Measurements from ENCODE around the gene FRZB.

Gene FRZB

DNA sequence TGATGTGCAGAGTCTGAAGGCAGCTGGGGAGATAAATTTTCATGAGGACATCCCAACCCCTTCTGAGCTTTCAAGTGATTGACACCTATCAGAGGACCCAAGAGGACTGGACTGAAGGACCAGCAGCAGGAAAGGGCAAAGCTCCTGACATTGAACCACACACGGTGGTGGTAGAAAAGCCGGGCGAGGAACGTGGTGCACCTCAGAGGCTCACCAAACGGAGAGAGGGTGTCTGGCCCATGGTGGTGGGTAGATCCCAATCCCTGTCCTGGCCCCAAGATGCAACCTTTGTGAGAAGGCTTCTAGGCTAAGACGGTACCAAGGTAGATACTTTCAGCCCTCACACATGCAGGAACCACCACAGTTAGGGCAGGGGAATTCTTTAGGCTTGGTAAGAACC is 52.1 kb downstream of the FRZB start:
- no peak for ATAC-seq
- TF ChIP-seq ARNTL (CRISPR knock-in tag; IDR thresholded peaks at IDR 0.05; ENCODE audit: borderline replicate concordance, low read depth) (no peak), CSDC2 (CRISPR knock-in tag; IDR thresholded peaks at IDR 0.05) (no peak), BACH2 (CRISPR knock-in tag; IDR thresholded peaks at IDR 0.05; ENCODE audit: borderline replicate concordance) (no peak), PATZ1 (CRISPR knock-in tag; IDR thresholded peaks at IDR 0.05; ENCODE audit: borderline replicate concordance) (no peak), ZFP3 (CRISPR knock-in tag; IDR thresholded peaks at IDR 0.05) (no peak), TCF4 (CRISPR knock-in tag; IDR thresholded peaks at IDR 0.05; ENCODE audit: borderline replicate concordance) (no peak), ZNF70 (CRISPR knock-in tag; IDR thresholded peaks at IDR 0.05) (no peak), SNAI2 (CRISPR knock-in tag; IDR thresholded peaks at IDR 0.05) (no peak), GLIS3 (CRISPR knock-in tag; IDR thresholded peaks at IDR 0.05) (no peak), TOX (CRISPR knock-in tag; IDR thresholded peaks at IDR 0.05; ENCODE audit: borderline replicate concordance) (no peak), ISL1 (CRISPR knock-in tag; IDR thresholded peaks at IDR 0.05) (no peak)
- TF ChIP-seq, protein P1, sequence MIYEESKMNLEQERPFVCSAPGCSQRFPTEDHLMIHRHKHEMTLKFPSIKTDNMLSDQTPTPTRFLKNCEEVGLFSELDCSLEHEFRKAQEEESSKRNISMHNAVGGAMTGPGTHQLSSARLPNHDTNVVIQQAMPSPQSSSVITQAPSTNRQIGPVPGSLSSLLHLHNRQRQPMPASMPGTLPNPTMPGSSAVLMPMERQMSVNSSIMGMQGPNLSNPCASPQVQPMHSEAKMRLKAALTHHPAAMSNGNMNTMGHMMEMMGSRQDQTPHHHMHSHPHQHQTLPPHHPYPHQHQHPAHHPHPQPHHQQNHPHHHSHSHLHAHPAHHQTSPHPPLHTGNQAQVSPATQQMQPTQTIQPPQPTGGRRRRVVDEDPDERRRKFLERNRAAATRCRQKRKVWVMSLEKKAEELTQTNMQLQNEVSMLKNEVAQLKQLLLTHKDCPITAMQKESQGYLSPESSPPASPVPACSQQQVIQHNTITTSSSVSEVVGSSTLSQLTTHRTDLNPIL (CRISPR knock-in tag; IDR thresholded peaks at IDR 0.05; ENCODE audit: low read depth) = no peak
- TF ChIP-seq, protein P2, sequence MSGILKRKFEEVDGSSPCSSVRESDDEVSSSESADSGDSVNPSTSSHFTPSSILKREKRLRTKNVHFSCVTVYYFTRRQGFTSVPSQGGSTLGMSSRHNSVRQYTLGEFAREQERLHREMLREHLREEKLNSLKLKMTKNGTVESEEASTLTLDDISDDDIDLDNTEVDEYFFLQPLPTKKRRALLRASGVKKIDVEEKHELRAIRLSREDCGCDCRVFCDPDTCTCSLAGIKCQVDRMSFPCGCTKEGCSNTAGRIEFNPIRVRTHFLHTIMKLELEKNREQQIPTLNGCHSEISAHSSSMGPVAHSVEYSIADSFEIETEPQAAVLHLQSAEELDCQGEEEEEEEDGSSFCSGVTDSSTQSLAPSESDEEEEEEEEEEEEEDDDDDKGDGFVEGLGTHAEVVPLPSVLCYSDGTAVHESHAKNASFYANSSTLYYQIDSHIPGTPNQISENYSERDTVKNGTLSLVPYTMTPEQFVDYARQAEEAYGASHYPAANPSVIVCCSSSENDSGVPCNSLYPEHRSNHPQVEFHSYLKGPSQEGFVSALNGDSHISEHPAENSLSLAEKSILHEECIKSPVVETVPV (CRISPR knock-in tag; IDR thresholded peaks at IDR 0.05) = no peak
- TF ChIP-seq, protein P3, sequence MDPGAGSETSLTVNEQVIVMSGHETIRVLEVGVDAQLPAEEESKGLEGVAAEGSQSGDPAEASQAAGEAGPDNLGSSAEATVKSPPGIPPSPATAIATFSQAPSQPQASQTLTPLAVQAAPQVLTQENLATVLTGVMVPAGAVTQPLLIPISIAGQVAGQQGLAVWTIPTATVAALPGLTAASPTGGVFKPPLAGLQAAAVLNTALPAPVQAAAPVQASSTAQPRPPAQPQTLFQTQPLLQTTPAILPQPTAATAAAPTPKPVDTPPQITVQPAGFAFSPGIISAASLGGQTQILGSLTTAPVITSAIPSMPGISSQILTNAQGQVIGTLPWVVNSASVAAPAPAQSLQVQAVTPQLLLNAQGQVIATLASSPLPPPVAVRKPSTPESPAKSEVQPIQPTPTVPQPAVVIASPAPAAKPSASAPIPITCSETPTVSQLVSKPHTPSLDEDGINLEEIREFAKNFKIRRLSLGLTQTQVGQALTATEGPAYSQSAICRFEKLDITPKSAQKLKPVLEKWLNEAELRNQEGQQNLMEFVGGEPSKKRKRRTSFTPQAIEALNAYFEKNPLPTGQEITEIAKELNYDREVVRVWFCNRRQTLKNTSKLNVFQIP (CRISPR knock-in tag; IDR thresholded peaks at IDR 0.05; ENCODE audit: borderline replicate concordance, low read depth) = no peak
- TF ChIP-seq, protein P4, sequence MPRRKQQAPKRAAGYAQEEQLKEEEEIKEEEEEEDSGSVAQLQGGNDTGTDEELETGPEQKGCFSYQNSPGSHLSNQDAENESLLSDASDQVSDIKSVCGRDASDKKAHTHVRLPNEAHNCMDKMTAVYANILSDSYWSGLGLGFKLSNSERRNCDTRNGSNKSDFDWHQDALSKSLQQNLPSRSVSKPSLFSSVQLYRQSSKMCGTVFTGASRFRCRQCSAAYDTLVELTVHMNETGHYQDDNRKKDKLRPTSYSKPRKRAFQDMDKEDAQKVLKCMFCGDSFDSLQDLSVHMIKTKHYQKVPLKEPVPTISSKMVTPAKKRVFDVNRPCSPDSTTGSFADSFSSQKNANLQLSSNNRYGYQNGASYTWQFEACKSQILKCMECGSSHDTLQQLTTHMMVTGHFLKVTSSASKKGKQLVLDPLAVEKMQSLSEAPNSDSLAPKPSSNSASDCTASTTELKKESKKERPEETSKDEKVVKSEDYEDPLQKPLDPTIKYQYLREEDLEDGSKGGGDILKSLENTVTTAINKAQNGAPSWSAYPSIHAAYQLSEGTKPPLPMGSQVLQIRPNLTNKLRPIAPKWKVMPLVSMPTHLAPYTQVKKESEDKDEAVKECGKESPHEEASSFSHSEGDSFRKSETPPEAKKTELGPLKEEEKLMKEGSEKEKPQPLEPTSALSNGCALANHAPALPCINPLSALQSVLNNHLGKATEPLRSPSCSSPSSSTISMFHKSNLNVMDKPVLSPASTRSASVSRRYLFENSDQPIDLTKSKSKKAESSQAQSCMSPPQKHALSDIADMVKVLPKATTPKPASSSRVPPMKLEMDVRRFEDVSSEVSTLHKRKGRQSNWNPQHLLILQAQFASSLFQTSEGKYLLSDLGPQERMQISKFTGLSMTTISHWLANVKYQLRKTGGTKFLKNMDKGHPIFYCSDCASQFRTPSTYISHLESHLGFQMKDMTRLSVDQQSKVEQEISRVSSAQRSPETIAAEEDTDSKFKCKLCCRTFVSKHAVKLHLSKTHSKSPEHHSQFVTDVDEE (CRISPR knock-in tag; IDR thresholded peaks at IDR 0.05) = no peak

DNA sequence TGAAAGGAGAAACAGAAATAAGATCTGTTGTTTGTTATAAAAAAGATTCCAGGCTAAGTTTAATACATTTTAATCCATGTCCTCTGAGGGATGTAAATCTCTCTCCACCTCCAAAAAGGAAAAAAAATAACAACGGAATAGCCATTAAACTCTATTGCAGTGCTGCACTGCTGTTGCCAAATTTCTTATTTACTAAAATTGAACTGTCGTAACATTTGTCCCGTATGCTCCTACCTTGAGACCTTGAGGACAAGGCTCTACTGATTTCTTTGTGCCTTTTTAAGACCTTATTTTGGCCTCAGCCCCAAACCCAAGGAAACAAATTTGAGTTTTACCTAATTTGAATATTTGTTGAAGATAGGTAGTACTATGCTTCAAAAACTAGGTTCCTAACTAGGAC is 56.4 kb downstream of the FRZB start:
- no peak for ATAC-seq
- TF ChIP-seq ZNF8 (CRISPR knock-in tag; IDR thresholded peaks at IDR 0.05) (no peak), RARB (CRISPR knock-in tag; IDR thresholded peaks at IDR 0.05) (no peak), ZFP3 (CRISPR knock-in tag; IDR thresholded peaks at IDR 0.05) (no peak), GLIS3 (CRISPR knock-in tag; IDR thresholded peaks at IDR 0.05) (no peak), CSDC2 (CRISPR knock-in tag; IDR thresholded peaks at IDR 0.05) (no peak), ISL1 (CRISPR knock-in tag; IDR thresholded peaks at IDR 0.05) (no peak)
- TF ChIP-seq, protein P2 (CRISPR knock-in tag; IDR thresholded peaks at IDR 0.05) = no peak

GRCh38 chr2:182807319-182807718 is 59.1 kb downstream of the FRZB start:
- TF ChIP-seq CSDC2 (CRISPR knock-in tag; IDR thresholded peaks at IDR 0.05) (no peak), GLIS3 (CRISPR knock-in tag; IDR thresholded peaks at IDR 0.05) (no peak), ZNF8 (CRISPR knock-in tag; IDR thresholded peaks at IDR 0.05) (no peak), TCF4 (CRISPR knock-in tag; IDR thresholded peaks at IDR 0.05; ENCODE audit: borderline replicate concordance) (no peak), ZNF70 (CRISPR knock-in tag; IDR thresholded peaks at IDR 0.05) (no peak), RARB (CRISPR knock-in tag; IDR thresholded peaks at IDR 0.05) (no peak), PPARA (CRISPR knock-in tag; IDR thresholded peaks at IDR 0.05; ENCODE audit: borderline replicate concordance) (no peak), ARNTL (CRISPR knock-in tag; IDR thresholded peaks at IDR 0.05; ENCODE audit: borderline replicate concordance, low read depth) (no peak), SNAI2 (CRISPR knock-in tag; IDR thresholded peaks at IDR 0.05) (no peak), ISL1 (CRISPR knock-in tag; IDR thresholded peaks at IDR 0.05) (no peak), ZNF565 (CRISPR knock-in tag; conservative IDR thresholded peaks at IDR 0.05; ENCODE audit: low read depth) (no peak), ZFP30 (CRISPR knock-in tag; IDR thresholded peaks at IDR 0.05) (no peak), BACH2 (CRISPR knock-in tag; IDR thresholded peaks at IDR 0.05; ENCODE audit: borderline replicate concordance) (no peak)
- TF ChIP-seq, protein P3 (CRISPR knock-in tag; IDR thresholded peaks at IDR 0.05; ENCODE audit: borderline replicate concordance, low read depth) = no peak
- ATAC-seq = no peak

All from SK-N-SH treated with all-trans-retinoic acid at 6 μM for 48 hours (cell line).